ENCODE data around the gene SLC6A12.

DNA sequence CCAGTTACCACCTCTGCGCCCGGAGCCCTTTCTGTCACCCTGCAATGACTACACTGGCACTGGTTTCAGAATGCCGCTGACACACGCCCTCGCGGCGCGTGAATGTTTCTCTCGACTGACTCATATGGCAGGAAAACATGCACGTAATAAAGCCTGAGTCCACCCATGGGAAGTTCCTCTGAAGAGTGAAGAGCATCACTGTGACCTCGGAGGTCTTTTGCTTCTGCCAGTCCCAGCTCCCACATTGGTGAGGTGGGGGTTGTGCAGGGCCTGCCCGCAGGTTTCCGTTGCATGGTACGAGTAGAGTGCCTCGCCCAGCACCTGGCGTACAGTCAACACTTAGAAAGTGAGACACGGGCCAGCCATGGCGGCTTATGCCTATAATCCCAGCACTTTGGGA lies 11.1 kb upstream of the SLC6A12 start:
- TF ChIP-seq, protein P1, sequence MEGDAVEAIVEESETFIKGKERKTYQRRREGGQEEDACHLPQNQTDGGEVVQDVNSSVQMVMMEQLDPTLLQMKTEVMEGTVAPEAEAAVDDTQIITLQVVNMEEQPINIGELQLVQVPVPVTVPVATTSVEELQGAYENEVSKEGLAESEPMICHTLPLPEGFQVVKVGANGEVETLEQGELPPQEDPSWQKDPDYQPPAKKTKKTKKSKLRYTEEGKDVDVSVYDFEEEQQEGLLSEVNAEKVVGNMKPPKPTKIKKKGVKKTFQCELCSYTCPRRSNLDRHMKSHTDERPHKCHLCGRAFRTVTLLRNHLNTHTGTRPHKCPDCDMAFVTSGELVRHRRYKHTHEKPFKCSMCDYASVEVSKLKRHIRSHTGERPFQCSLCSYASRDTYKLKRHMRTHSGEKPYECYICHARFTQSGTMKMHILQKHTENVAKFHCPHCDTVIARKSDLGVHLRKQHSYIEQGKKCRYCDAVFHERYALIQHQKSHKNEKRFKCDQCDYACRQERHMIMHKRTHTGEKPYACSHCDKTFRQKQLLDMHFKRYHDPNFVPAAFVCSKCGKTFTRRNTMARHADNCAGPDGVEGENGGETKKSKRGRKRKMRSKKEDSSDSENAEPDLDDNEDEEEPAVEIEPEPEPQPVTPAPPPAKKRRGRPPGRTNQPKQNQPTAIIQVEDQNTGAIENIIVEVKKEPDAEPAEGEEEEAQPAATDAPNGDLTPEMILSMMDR (IDR thresholded peaks at IDR 0.05), result no peak
- TF ChIP-seq POLR2A (IDR thresholded peaks at IDR 0.05), result no peak

All from body of pancreas (tissue), 4 donors.